SK-N-SH (cell line): Measurements from ENCODE around the gene NT5DC3.

Experiments used
- EZH2phosphoT487 ChIP-seq: fragments of 200-600 bp; sonication (generic); IDR thresholded peaks from 2 replicates; pipeline ENCODE4 v1.6.1; 2017; ENCODE audit warnings: low read depth, mixed run types, mild to moderate bottlenecking, antibody characterized with exemption, moderate library complexity, borderline replicate concordance
- FOXJ3 ChIP-seq: sonication (generic); formaldehyde crosslinking; IDR thresholded peaks from 2 replicates; pipeline ENCODE4 v1.5.1; 2020; ENCODE audit warnings: mild to moderate bottlenecking, missing genetic modification reagents
- MXI1 ChIP-seq: IDR thresholded peaks from 2 replicates; pipeline ENCODE4 v1.6.1; 2012; ENCODE audit warnings: mild to moderate bottlenecking, low read depth, low read length, improper control_type of control experiment
- POLR2AphosphoS5 ChIP-seq: IDR thresholded peaks from 2 replicates; pipeline ENCODE4 v1.6.1; 2012; ENCODE audit warnings: low read depth, low read length
- RCOR1 ChIP-seq: fragments of 150-350 bp; IDR thresholded peaks from 2 replicates; pipeline ENCODE4 v1.6.1; 2017; ENCODE audit warnings: antibody characterized with exemption, low read length
- RFX5 ChIP-seq: IDR thresholded peaks from 2 replicates; pipeline ENCODE4 v1.6.1; 2012; ENCODE audit warnings: mild to moderate bottlenecking, improper control_type of control experiment, low read length
- SMC3 ChIP-seq: IDR thresholded peaks from 2 replicates; pipeline ENCODE4 v1.6.1; 2012; ENCODE audit warnings: low read depth, low read length, improper control_type of control experiment
- TAF1 ChIP-seq: IDR thresholded peaks from 2 replicates; pipeline ENCODE4 v1.6.1; 2012; ENCODE audit warnings: low read depth, mild to moderate bottlenecking, low read length, moderate library complexity, borderline replicate concordance
- TCF12 ChIP-seq: IDR thresholded peaks from 2 replicates; pipeline ENCODE4 v1.4.0; 2012
- TEAD4 ChIP-seq: IDR thresholded peaks from 2 replicates; pipeline ENCODE4 v1.4.0; 2012; ENCODE audit warnings: mild to moderate bottlenecking, borderline replicate concordance; ENCODE audit not compliant: insufficient read depth
- TF ChIP-seq, protein P1 (sequence below): fragments of 200-600 bp; sonication (generic); IDR thresholded peaks from 2 replicates; pipeline ENCODE4 v1.6.1; 2017; ENCODE audit warnings: antibody characterized with exemption, mild to moderate bottlenecking, moderate library complexity
- TF ChIP-seq, protein P2 (sequence below): fragments of 150-350 bp; IDR thresholded peaks from 2 replicates; pipeline ENCODE4 v1.6.1; 2016; ENCODE audit warnings: mild to moderate bottlenecking, low read depth, low read length
- TF ChIP-seq, protein P3 (sequence below): IDR thresholded peaks from 2 replicates; pipeline ENCODE4 v1.4.0; 2012; ENCODE audit warnings: low read depth
- TF ChIP-seq, protein P4 (sequence below): IDR thresholded peaks from 2 replicates; pipeline ENCODE4 v1.4.0; 2012; ENCODE audit warnings: low read depth, borderline replicate concordance

DNA sequence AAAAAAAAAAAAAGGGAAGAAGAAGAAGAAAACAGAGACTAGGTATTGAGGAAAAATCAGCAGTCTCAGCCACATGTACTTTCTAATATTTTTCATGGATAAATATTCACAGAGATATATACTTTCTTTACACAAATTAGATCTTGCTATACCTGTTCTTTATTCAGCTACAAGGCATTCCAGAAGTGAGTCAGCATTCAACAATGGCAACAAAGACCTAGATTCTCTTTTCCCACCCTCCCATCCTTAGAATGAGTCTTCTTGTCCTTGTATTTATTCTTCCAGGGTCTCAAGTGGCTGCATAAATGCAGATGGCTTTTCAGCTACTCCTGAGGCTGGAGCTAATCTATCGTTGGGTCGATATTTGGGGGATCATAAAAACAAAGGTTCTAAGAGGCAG lies 93.0 kb downstream of the NT5DC3 start:
- TF ChIP-seq RCOR1, result no peak
- TF ChIP-seq, protein P1, sequence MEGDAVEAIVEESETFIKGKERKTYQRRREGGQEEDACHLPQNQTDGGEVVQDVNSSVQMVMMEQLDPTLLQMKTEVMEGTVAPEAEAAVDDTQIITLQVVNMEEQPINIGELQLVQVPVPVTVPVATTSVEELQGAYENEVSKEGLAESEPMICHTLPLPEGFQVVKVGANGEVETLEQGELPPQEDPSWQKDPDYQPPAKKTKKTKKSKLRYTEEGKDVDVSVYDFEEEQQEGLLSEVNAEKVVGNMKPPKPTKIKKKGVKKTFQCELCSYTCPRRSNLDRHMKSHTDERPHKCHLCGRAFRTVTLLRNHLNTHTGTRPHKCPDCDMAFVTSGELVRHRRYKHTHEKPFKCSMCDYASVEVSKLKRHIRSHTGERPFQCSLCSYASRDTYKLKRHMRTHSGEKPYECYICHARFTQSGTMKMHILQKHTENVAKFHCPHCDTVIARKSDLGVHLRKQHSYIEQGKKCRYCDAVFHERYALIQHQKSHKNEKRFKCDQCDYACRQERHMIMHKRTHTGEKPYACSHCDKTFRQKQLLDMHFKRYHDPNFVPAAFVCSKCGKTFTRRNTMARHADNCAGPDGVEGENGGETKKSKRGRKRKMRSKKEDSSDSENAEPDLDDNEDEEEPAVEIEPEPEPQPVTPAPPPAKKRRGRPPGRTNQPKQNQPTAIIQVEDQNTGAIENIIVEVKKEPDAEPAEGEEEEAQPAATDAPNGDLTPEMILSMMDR, result no peak
- no peak for TF ChIP-seq TEAD4
- no peak for TF ChIP-seq TCF12
- TF ChIP-seq, protein P2, sequence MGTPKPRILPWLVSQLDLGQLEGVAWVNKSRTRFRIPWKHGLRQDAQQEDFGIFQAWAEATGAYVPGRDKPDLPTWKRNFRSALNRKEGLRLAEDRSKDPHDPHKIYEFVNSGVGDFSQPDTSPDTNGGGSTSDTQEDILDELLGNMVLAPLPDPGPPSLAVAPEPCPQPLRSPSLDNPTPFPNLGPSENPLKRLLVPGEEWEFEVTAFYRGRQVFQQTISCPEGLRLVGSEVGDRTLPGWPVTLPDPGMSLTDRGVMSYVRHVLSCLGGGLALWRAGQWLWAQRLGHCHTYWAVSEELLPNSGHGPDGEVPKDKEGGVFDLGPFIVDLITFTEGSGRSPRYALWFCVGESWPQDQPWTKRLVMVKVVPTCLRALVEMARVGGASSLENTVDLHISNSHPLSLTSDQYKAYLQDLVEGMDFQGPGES, result no peak
- TF ChIP-seq EZH2phosphoT487, result no peak
- TF ChIP-seq, protein P3, sequence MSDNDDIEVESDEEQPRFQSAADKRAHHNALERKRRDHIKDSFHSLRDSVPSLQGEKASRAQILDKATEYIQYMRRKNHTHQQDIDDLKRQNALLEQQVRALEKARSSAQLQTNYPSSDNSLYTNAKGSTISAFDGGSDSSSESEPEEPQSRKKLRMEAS, result no peak
- no peak for TF ChIP-seq FOXJ3 (CRISPR knock-in tag)
- TF ChIP-seq RFX5, result no peak
- no peak for TF ChIP-seq MXI1
- TF ChIP-seq SMC3, result no peak
- TF ChIP-seq, protein P4, sequence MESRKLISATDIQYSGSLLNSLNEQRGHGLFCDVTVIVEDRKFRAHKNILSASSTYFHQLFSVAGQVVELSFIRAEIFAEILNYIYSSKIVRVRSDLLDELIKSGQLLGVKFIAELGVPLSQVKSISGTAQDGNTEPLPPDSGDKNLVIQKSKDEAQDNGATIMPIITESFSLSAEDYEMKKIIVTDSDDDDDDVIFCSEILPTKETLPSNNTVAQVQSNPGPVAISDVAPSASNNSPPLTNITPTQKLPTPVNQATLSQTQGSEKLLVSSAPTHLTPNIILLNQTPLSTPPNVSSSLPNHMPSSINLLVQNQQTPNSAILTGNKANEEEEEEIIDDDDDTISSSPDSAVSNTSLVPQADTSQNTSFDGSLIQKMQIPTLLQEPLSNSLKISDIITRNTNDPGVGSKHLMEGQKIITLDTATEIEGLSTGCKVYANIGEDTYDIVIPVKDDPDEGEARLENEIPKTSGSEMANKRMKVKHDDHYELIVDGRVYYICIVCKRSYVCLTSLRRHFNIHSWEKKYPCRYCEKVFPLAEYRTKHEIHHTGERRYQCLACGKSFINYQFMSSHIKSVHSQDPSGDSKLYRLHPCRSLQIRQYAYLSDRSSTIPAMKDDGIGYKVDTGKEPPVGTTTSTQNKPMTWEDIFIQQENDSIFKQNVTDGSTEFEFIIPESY, result no peak
- TF ChIP-seq TAF1, result no peak
- no peak for TF ChIP-seq POLR2AphosphoS5
